ENCODE data around the gene SENP1. TPM values are rescaled to one million over a fixed set of nuclear protein-coding genes. Genes with fewer than 3 reads are reported as not detected.

SENP1 gene
- total RNA-seq, 2 experiments from 2014 or later: 44.4 to 61.8 TPM

- Mint-ChIP-seq H3K27me3 (peaks cover 25% of the 10 kb centered on the region), H3K36me3 (ENCODE audit: low read depth) (no peaks in the 10 kb centered on the region), H3K27ac (no peak overlapping the region), H3K4me3 (no peak overlapping the region), H3K4me1 (peaks cover 17% of the 10 kb centered on the region), H3K9me3 (ENCODE audit: low read depth) (no peaks in the 10 kb centered on the region)
- ChIA-PET CTCF (interaction anchor here (1.1 kb wide), 1 partner anchor 10 kb away, joined by 3 read pairs; no protein-coding TSS in a partner anchor), POLR2A (no interaction called here)
- ATAC-seq (no peak), DNase-seq (no peak)
- intact Hi-C loops (cut with DNase I, micrococcal nuclease): no loop called here
These were observed 112.4 kb downstream of the SENP1 start for GRCh38 chr12:47993491-47993890.

Small RNAs within 50 kb of the gene (microRNA-seq; reads per million reads assigned to microRNA genes)
- gene MIR6505 (ENCODE audit: borderline replicate concordance): 6.0 reads per million, percentile 20 among the genes with 10 or more reads in this experiment

Other genes with a start within 250 kb of the SENP1 start
- gene VDR, start 201.1 kb downstream of the SENP1 start, total RNA-seq: 100 to 1,000 TPM; 108 to 124 TPM
- gene TMEM106C, start 142.5 kb downstream of the SENP1 start, total RNA-seq: 100 to 1,000 TPM; 159 to 248 TPM
- under 1 TPM in 1 of 2 experiments, not detected in 1; 0.05 TPM for gene COL2A1, start 101.6 kb downstream of the SENP1 start, total RNA-seq
- 10 to 100 TPM; 53.2 to 79.6 TPM for gene PFKM, start 13.3 kb upstream of the SENP1 start, total RNA-seq
- 10 to 100 TPM; 28.8 to 33.0 TPM for gene ASB8, start 51.4 kb upstream of the SENP1 start, total RNA-seq
- gene CCDC184, start 77.6 kb upstream of the SENP1 start, total RNA-seq: under 1 TPM; 0.25 to 0.37 TPM
- gene OR10AD1, start 97.2 kb upstream of the SENP1 start, total RNA-seq: not detected
- gene ZNF641, start 244.8 kb upstream of the SENP1 start, total RNA-seq: 1 to 10 TPM; 5.6 to 6.2 TPM